SHP77 (cell line): ENCODE data around the gene ARFGEF3.

Experiments
- DNase-seq, 2 experiments: peaks; one replicate each; lab custom pipeline; 2025; lab: John Stamatoyannopoulos, UW

The ARFGEF3 gene

DNA sequence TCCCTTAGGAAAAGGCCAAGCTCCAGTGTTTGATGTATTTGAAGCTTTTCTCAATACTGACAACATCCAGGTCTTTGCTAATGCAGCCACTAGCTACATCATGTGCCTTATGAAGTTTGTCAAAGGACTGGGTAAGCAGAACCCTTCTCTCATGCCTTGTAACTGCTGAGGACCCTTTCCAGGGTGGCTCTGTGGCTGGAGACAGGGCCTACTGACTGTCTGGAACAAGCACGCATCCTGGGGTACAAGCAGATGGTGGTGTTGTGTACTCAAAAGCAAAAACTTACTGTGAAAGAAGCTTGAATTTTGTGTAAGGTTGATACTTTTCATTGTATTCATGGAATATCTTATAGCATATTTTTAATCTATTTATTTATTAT lies 147.0 kb downstream of the ARFGEF3 start:
- DNase-seq, result no peak

DNA sequence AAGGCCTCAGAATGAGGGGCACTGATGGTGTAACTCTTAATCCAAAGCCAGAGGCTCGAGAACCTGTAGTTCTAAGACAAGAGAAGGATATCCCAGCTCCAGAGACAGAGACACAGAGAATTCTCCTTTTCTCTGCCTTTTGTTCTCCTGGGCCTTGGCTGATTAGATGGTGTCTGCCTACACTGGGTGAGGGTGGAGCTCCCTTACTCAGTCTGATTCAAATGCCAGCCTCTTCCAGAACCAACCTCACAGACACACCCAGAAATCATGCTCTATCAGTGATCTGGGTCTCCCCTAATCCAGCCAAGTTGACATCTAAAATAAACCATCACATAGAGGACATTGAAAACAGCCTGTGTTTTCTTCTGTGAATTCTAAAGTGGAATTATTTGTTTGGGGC lies 148.0 kb downstream of the ARFGEF3 start:
- DNase-seq, result no peak

DNA sequence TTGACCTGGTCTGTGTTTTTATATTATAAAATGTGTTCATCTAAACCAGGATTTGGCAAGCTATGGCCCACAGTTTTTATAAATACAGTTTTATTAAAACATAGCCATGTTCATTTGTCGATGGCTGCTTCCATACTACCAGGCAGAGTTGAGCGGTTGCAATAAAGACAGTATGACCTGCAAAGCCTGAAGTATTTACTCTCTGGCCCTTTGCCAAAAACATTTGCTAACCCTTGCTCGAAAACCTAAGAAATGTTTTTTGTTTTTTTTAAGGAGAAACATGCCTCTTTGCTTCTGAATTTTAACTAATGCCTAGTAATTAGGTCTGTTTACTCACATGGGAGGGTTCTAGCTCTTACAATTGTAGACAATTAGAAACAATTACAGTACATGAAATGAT lies 148.6 kb downstream of the ARFGEF3 start:
- peak; percentile 66 to 74 for DNase-seq

DNA sequence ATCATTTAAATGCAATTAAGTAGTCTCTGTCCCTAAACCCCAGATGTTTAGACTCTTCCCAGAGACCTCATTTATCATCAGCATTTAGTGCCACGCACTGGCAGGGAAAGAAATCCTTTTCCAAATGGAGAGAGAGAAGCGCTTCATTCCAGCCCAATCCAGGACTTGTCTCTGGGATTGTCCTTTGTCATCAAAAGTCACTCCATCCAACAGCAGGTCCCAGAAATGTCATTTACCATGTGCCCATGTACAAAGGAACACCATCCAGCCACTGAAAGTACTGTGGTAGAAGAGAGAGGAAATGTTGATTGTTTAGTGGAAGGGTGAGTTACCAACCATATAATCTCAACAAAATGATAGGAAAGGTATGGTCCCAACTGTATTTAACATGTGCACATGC lies 149.1 kb downstream of the ARFGEF3 start:
- no peak for DNase-seq

DNA sequence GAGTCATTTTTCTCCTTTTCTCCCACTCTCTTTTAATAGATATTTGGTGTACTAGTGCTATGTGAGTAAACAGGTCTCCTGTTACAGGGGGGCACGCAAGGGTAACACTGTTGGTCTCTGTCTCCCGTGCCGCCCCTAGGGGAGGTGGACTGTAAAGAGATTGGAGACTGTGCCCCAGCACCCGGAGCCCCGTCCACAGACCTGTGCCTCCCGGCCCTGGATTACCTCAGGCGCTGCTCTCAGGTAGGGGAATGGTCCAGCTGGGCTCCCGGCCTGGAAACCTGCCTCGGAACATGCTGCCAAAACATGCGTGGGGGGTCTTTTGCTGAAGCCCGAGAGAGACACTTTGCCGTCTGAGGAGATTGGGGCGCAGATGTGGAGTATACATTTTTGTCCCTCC lies 149.5 kb downstream of the ARFGEF3 start:
- no peak for DNase-seq

DNA sequence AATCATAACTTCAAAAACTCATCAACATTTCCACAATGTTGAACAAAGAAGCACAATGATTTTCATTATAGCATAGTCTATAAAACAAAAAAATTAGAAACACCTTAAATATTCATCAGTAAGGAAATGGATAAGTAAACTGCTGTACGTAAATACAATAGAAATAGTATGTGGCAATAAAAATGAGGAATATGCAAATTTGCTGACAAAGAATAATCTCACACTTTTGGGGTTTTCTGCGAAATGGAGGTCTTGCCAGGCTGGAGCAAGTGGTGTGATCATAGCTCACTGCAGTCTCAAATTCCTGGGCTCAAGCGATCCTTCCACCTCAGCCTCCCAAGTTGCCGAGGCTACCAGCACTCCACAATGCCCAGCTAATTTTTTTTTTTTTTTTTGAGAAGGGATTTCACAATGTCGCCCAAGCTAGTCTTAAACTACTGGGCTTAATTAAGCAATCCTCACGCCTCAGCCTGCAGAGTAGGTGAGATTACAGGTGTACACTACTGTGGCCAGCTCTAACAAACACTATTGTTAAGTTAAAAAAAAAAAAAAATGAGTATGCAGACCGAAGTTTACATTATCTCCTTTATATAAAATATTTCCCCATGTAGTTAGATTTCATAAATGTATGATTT lies 157.1 kb downstream of the ARFGEF3 start:
- no peak for DNase-seq

DNA sequence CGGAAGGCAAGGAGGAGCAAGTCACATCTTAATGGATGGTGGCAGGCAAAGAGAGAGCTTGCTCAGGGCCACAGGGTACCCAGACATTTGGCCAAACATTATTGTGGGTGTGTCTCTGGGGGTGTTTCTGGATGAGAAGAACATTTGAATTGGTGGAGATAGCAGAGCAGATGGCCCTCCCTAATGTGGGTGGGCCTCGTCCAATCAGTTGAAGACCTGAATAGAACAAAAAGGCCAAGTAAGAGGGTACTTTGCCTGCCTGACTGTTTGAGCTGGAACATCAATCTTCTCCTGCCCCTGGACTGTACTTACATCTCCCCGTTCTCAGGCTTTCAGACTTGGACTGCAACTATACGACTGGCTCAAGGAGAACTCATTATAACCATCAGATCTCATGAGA lies 160.2 kb downstream of the ARFGEF3 start:
- DNase-seq, result no peak

DNA sequence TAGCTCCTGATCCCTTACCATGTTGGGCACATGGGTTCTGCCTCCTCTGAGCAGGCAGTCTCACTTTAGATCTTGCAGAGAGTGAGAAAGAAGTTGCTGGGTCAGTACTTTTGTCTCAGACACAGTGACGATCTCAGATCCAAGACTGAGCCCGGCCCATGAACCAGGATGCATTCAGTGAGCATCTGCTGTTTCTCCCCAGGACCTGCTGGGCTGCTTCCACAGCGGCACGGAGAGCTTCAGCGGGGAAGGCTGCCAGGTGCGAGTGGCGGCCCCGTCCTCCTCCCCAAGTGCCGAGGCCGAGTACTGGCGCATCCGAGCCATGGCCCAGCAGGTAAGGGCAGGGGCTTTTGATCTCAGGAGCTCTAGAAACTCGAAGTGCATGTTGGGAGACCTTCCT lies 162.1 kb downstream of the ARFGEF3 start:
- DNase-seq, result no peak

DNA sequence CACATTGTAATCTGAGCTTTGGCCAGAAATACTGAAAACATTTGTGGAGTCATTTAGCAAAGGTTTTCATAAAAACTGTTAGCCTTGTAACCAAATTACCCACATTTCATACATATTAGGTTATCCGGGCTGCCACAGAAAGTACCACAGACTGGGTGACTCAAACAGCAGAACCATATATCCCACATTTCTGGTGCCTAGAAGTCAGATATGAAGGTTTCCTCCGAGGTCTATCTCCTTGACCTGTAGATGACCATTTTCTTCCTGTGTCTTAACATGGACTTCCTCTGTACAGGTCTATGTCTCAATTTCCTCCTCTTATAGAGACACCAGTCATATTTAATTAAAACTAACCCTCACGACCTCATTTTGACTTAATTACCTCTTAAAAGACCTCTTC lies 166.5 kb downstream of the ARFGEF3 start:
- DNase-seq, result no peak

DNA sequence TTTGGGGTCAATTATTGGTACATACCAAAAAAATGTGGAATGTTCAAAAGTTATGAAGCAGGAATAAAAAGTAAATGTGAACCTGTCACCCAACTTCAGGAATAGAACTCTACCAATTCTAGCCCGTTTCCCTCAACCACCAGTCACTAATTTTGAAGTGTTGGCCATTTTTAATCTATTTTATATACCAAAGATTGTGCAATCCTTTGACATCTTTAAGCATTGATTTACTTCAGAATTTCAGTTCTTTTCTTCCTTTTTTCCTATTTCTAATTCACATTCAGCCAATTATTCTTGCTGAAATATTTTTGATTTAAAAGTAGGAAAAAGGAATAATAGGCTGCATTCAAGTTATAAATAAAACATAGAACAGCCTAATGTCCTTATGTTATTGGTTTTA lies 169.0 kb downstream of the ARFGEF3 start:
- no peak for DNase-seq

DNA sequence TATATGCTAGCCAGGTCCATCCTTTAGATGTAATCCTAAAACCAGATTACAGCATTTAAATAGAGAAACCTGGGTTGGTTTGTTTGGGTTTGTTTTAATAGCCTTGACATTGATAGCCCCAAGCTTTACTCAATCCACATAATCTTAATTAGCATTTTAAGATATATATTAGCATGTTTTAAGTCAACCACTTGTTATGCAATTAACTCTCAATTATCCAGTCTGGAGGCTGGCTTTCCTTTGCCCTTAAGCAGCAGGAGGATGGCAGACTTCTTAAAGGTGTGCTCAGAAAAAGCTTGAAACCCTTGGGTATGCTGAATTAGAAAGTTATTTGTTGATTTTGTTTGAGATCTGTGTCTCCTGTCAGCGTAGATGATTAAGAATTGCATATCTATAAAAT lies 169.7 kb downstream of the ARFGEF3 start:
- no peak for DNase-seq

DNA sequence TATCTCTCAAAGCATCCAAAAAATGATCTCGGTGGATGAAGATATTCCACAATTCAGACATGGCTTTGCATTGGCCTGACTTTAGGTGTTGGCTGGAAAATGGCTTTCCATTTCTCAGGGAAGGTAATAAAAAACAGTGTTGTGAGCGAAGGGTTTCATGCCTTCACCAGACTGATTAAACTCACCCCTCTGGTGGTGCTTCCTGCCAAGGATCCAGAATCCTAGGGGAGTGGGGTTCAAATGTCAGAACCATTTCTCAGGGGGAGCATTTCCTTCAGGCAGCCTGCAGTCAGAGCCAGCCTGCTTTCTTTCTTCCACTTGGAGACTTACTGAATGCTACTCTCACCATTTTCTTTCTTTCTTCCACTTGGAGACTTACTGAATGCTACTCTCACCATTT lies 170.2 kb downstream of the ARFGEF3 start:
- DNase-seq, result no peak

DNA sequence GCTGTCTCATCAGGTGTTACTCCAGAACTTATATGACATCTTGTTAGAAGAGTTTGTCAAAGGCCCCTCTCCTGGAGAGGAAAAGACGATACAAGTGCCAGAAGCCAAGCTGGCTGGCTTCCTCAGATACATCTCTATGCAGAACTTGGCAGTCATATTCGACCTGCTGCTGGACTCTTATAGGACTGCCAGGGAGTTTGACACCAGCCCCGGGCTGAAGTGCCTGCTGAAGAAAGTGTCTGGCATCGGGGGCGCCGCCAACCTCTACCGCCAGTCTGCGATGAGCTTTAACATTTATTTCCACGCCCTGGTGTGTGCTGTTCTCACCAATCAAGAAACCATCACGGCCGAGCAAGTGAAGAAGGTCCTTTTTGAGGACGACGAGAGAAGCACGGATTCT lies 172.3 kb downstream of the ARFGEF3 start:
- no peak for DNase-seq

DNA sequence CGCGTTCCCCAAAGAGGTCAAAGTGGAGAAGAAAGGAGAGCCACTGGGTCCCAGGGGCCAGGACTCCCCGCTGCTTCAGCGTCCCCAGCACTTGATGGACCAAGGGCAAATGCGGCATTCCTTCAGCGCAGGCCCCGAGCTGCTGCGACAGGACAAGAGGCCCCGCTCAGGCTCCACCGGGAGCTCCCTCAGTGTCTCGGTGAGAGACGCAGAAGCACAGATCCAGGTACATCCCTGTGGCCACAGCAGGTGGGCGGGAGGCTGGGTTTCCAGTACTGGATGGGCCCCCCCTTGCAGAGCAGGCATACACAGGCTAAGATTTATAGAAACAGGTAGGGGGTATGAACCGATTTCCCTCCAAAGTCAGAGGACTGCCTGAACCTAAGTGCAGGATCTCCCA lies 173.2 kb downstream of the ARFGEF3 start:
- no peak for DNase-seq

DNA sequence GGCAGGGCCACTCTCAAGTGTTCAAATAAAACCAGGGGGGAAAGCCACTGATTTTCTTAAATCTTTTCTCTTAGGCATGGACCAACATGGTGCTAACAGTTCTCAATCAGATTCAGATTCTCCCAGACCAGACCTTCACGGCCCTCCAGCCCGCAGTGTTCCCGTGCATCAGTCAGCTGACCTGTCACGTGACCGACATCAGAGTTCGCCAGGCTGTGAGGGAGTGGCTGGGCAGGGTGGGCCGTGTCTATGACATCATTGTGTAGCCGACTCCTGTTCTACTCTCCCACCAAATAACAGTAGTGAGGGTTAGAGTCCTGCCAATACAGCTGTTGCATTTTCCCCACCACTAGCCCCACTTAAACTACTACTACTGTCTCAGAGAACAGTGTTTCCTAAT lies 174.5 kb downstream of the ARFGEF3 start:
- no peak for DNase-seq

DNA sequence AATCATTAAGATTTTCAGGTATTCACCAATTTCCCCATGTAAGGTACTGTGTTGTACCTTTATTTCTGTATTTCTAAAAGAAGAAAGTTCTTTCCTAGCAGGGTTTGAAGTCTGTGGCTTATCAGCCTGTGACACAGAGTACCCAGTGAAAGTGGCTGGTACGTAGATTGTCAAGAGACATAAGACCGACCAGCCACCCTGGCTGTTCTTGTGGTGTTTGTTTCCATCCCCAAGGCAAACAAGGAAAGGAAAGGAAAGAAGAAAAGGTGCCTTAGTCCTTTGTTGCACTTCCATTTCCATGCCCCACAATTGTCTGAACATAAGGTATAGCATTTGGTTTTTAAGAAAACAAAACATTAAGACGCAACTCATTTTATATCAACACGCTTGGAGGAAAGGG lies 175.3 kb downstream of the ARFGEF3 start:
- no peak for DNase-seq

DNA sequence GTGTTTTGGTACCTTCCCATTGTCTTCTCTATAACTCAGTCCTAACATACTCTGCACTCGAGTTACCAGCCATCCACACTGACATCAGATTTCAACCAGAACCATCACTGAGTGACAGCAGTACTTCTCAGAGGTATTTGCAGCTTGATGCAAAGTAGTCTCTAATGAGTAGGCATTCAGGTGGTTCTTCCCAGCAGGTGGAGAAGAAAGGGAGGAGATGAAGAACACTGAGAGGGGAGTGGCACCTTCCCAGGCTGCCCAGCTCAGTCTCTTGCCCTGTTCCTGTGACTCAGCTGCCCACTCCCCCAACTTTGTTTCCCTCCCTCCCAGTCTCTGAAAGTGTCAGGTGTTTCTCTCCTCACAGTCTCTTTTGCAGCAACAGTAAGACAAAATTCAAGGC lies 177.3 kb downstream of the ARFGEF3 start:
- no peak for DNase-seq

DNA sequence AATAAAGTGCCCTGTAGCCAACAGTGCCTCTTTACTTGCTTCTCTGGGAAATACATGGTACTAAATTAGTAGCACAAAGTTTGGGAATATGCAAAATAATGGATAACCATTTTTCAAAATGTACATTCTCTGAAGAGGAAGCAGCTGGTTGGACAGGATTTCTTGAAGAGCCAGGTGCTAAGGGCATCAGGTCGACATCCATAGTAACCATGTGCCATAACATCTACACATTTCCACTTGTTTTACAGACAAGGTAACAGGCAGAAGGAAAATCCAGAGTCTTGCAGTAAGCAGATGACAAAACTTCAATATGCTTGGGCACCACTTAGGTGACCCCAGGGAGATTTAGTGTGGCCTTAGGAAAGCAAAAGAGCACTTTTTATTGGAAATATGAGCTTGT lies 179.4 kb downstream of the ARFGEF3 start:
- no peak for DNase-seq

DNA sequence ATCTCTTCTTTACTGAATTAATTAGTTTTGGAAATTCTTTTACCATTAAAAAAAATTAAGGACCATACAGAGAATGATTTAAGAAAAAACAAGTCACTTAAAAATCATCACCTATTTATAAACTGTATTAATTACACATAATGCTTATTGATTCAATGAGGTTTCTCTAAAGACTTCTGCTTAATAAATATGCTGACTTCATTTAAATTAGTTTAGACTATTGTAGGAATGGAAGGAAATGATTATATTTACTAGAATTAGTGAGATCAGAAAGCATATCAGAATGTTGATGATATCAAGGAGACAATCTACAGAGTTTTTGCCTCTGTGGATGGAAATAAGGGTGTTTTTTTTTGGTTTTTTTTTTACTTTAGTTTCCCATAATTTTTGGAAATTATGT lies 181.4 kb downstream of the ARFGEF3 start:
- no peak for DNase-seq

DNA sequence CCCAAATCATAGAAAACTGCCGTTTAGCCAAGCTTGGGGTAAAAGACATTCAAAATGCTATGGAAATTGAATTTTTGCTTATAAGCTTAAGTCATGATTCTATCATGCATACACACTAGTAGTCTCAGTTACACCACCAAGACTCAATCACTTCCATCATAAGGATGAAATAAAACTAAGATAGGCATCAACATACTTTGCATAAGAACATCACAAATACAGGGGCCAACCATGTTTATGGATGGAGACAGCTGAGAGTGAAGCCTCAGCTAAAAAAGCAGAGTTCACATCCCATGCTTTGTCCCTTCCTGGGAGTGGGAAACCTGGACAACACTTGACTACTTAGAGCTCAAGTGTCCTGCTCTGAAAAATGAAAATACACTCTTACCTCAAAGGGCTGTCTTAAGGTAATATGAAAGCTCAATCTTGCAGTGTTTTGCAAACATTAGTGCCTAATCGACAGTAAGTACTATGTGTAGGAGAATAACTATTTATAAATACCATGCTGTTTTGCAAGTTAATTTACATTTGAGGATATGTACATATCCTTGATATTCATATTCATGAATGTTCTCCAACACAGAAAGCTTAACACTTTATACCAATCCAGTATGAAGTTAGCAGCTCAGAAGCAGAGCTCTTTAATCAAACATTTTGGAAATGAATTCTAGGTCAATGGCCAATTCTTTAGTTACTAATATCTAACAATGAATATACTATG lies 184.0 kb downstream of the ARFGEF3 start:
- no peak for DNase-seq

DNA sequence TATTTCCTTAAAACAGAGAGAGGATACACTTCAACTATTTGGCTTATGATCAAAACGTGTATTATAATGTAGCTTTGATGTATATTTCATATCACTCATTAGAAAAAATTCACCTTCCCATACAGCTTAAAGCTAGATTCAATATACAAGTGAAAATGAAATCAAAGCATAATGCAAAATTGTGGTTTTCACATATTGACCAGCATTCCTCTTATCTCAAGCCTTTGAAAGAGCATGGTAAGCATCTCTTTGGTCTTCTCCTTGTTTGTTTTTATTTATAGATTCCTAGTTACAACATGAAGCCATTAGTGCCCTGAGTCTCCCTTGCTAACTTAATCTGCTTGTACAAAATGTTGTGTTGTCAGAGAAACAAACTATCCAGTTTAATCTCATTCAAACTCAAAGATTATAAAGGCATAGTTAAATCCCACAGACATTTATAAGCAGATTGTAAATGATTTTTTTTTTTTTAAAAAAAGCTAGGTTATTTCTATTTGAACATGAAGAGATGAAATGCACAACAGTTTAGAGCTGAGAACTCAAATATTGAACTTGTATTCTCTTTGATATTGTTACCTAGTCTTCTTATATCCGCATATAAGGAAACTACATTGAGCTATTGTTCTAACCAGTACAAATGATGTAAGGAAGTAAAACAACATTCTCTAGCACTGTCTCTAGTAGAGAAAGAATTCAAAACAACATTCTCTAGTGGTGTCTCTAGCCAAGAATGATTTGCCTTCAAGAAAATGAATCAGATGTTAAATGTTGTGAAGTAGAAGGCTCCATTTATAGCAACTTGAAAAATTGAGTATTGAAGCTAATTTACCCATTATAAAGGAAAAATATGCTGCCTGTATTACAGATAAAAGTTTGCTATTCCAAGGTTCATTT lies 184.8 kb downstream of the ARFGEF3 start:
- DNase-seq, result no peak

DNA sequence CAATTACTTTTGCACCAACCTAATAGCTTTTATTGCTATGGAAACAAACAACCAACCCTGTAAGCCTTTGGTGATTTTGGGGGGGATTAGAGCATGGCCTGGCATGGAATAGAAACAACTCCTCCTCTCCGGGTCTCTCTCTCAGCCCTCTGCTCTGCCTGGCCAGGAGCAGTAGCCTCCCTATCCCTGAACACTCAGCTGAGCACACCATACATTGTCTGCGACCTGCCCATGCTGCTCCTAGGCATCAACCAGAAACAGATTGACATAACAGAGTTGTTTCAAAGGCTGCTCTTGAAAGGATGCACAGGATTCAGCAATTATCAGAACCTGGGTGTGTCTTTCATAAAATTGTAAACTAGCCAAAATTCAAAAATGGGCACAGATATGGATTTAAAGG lies 186.1 kb downstream of the ARFGEF3 start:
- no peak for DNase-seq

DNA sequence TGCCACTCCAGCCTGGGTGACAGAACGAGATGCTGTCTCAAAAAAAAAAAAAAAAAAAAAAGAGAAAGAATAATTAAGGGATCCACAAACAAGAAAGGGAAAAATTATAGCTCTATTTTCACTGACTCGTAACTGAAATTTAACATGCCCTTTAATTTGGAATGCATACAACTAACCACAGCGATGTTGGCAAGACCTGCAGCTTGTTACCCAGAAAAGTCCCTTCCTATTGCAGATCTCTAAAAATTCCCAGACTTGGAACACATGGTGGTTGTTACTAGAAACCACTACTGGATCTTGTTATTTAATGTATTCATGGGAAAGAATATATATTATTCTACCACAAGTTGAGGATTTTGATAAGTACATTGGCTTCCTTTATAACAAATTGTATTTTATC lies 188.2 kb downstream of the ARFGEF3 start:
- DNase-seq, result no peak
